ENCODE data around the gene TMEM214. TPM values are rescaled to one million over a fixed set of nuclear protein-coding genes. Genes with fewer than 3 reads are reported as not detected.

Gene TMEM214, protein sequence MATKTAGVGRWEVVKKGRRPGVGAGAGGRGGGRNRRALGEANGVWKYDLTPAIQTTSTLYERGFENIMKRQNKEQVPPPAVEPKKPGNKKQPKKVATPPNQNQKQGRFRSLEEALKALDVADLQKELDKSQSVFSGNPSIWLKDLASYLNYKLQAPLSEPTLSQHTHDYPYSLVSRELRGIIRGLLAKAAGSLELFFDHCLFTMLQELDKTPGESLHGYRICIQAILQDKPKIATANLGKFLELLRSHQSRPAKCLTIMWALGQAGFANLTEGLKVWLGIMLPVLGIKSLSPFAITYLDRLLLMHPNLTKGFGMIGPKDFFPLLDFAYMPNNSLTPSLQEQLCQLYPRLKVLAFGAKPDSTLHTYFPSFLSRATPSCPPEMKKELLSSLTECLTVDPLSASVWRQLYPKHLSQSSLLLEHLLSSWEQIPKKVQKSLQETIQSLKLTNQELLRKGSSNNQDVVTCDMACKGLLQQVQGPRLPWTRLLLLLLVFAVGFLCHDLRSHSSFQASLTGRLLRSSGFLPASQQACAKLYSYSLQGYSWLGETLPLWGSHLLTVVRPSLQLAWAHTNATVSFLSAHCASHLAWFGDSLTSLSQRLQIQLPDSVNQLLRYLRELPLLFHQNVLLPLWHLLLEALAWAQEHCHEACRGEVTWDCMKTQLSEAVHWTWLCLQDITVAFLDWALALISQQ
- 10 to 100 TPM; 16.1 to 96.2 (median 66.5) TPM for total RNA-seq

GRCh38 chr2:27032495-27033252 is at the start of gene TMEM214:
TSS of gene TMEM214 (plus strand) at chr2:27032965. CDS start at chr2:27033016, 51 bp downstream.
- Histone ChIP-seq H3K4me1 (peaks cover 0 to 11% of the 10 kb centered on the region in 2 donors), H3K4me3 (peak within 1 kb of the TSS; percentile 89 to 97), H3K27ac (peak within 1 kb of the TSS; percentile 83 to 91), H3K9me3 (no peaks in the 10 kb centered on the region), H3K27me3 (no peaks in the 10 kb centered on the region), H3K36me3 (no peaks in the 10 kb centered on the region)
- TF ChIP-seq, protein P1, sequence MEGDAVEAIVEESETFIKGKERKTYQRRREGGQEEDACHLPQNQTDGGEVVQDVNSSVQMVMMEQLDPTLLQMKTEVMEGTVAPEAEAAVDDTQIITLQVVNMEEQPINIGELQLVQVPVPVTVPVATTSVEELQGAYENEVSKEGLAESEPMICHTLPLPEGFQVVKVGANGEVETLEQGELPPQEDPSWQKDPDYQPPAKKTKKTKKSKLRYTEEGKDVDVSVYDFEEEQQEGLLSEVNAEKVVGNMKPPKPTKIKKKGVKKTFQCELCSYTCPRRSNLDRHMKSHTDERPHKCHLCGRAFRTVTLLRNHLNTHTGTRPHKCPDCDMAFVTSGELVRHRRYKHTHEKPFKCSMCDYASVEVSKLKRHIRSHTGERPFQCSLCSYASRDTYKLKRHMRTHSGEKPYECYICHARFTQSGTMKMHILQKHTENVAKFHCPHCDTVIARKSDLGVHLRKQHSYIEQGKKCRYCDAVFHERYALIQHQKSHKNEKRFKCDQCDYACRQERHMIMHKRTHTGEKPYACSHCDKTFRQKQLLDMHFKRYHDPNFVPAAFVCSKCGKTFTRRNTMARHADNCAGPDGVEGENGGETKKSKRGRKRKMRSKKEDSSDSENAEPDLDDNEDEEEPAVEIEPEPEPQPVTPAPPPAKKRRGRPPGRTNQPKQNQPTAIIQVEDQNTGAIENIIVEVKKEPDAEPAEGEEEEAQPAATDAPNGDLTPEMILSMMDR (IDR thresholded peaks at IDR 0.05) = peak in 1 of 4 experiments; percentile 28
- TF ChIP-seq POLR2A (IDR thresholded peaks at IDR 0.05) = peak; percentile 59 to 82
- DNase-seq = peak; percentile 86 to 90
- intact Hi-C loops (cut with DNase I; ENCODE audit: low total_unique reads) = no loop called here

GRCh38 chr2:26983746-26984145 is 49.0 kb upstream of the TMEM214 start:
- H3K27ac ChIP-seq = no peak overlapping the region
- H3K4me3 ChIP-seq = no peak overlapping the region
- intact Hi-C loops (cut with DNase I; ENCODE audit: low total_unique reads) = no loop called here
- H3K36me3 ChIP-seq = no peaks in the 10 kb centered on the region
- TF ChIP-seq, protein P1 (IDR thresholded peaks at IDR 0.05) = no peak
- TF ChIP-seq POLR2A (IDR thresholded peaks at IDR 0.05) = no peak
- H3K4me1 ChIP-seq = peaks cover 0 to 6% of the 10 kb centered on the region in 2 donors
- DNase-seq = no peak
- H3K27me3 ChIP-seq = no peaks in the 10 kb centered on the region
- H3K9me3 ChIP-seq = no peaks in the 10 kb centered on the region

GRCh38 chr2:26985807-26986206 is 47.0 kb upstream of the TMEM214 start:
- TF ChIP-seq POLR2A (IDR thresholded peaks at IDR 0.05) = no peak
- TF ChIP-seq, protein P1 (IDR thresholded peaks at IDR 0.05) = no peak
- Histone ChIP-seq H3K36me3 (no peaks in the 10 kb centered on the region), H3K4me3 (no peak overlapping the region)

GRCh38 chr2:26986576-26986975 is 46.2 kb upstream of the TMEM214 start:
- Histone ChIP-seq H3K4me1 (no peaks in the 10 kb centered on the region), H3K36me3 (no peaks in the 10 kb centered on the region), H3K4me3 (no peak overlapping the region), H3K27me3 (no peaks in the 10 kb centered on the region), H3K27ac (no peak overlapping the region), H3K9me3 (no peaks in the 10 kb centered on the region)
- no peak for TF ChIP-seq POLR2A (IDR thresholded peaks at IDR 0.05)
- TF ChIP-seq, protein P1 (IDR thresholded peaks at IDR 0.05) = no peak
- DNase-seq = no peak
- intact Hi-C loops (cut with DNase I; ENCODE audit: low total_unique reads) = no loop called here

More at GRCh38 chr2:26985807-26986206, 47.0 kb upstream of the TMEM214 start:
- Histone ChIP-seq H3K4me1 (no peaks in the 10 kb centered on the region), H3K27ac (no peak overlapping the region), H3K9me3 (no peaks in the 10 kb centered on the region), H3K27me3 (no peaks in the 10 kb centered on the region)
- intact Hi-C loops (cut with DNase I; ENCODE audit: low total_unique reads) = no loop called here
- no peak for DNase-seq
